ENCODE results near the gene SIPA1L3.

- TF ChIP-seq CTCF (IDR thresholded peaks at IDR 0.05; ENCODE audit: poor library complexity, severe bottlenecking) (no peak), EZH2 (IDR thresholded peaks at IDR 0.05; ENCODE audit: borderline replicate concordance, insufficient read depth, low read length, poor library complexity, severe bottlenecking) (no peak), EP300 (conservative IDR thresholded peaks at IDR 0.05; ENCODE audit: poor library complexity, severe bottlenecking) (no peak), TAF1 (IDR thresholded peaks at IDR 0.05; ENCODE audit: low read depth) (no peak), REST (IDR thresholded peaks at IDR 0.05; ENCODE audit: borderline replicate concordance) (no peak), POLR2AphosphoS5 (IDR thresholded peaks at IDR 0.05) (no peak), RAD21 (conservative IDR thresholded peaks at IDR 0.05) (no peak), SMC3 (conservative IDR thresholded peaks at IDR 0.05; ENCODE audit: poor library complexity) (no peak)
Measured at GRCh38 chr19:38056646-38057045, 149.6 kb downstream of the SIPA1L3 start.

Data from neural cell (in vitro differentiated cells).